ENCODE data around the gene PLEKHJ1. TPM values are rescaled to one million over a fixed set of nuclear protein-coding genes. Genes with fewer than 3 reads are reported as not detected.

The PLEKHJ1 gene
- total RNA-seq, 4 donors from 2014 or later, result 41.9 to 69.8 (median 55.3) TPM

- H3K36me3 ChIP-seq, result peaks cover 65 to 100% (median 98%) of the 10 kb centered on the region in 4 donors
- no peaks in the 10 kb centered on the region for H3K4me1 ChIP-seq
- WGBS, result 62% methylated on average over 19 of the region's 31 CpGs
- no peak overlapping the region for H3K27ac ChIP-seq (replicated peaks in 1 of 4)
- intact Hi-C loops (cut with DNase I), result no loop called here
- no peak overlapping the region for H3K4me3 ChIP-seq
- no peaks in the 10 kb centered on the region for H3K9me3 ChIP-seq
- no peaks in the 10 kb centered on the region for H3K27me3 ChIP-seq
- no peak for DNase-seq (ENCODE audit: extremely low spot score)
- TF ChIP-seq EP300 (IDR thresholded peaks at IDR 0.05), result no peak
- no peak for TF ChIP-seq POLR2AphosphoS5 (IDR thresholded peaks at IDR 0.05)
- TF ChIP-seq, protein P1, sequence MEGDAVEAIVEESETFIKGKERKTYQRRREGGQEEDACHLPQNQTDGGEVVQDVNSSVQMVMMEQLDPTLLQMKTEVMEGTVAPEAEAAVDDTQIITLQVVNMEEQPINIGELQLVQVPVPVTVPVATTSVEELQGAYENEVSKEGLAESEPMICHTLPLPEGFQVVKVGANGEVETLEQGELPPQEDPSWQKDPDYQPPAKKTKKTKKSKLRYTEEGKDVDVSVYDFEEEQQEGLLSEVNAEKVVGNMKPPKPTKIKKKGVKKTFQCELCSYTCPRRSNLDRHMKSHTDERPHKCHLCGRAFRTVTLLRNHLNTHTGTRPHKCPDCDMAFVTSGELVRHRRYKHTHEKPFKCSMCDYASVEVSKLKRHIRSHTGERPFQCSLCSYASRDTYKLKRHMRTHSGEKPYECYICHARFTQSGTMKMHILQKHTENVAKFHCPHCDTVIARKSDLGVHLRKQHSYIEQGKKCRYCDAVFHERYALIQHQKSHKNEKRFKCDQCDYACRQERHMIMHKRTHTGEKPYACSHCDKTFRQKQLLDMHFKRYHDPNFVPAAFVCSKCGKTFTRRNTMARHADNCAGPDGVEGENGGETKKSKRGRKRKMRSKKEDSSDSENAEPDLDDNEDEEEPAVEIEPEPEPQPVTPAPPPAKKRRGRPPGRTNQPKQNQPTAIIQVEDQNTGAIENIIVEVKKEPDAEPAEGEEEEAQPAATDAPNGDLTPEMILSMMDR (IDR thresholded peaks at IDR 0.05), result no peak
- no peak for TF ChIP-seq POLR2A (IDR thresholded peaks at IDR 0.05; ENCODE audit: low read depth)
Measured at GRCh38 chr19:2215281-2215751, 20.8 kb downstream of the PLEKHJ1 start.

- intact Hi-C loops (cut with DNase I), result no loop called here
- TF ChIP-seq POLR2AphosphoS5 (IDR thresholded peaks at IDR 0.05), result no peak
- TF ChIP-seq, protein P1 (IDR thresholded peaks at IDR 0.05), result no peak
- TF ChIP-seq POLR2A (IDR thresholded peaks at IDR 0.05; ENCODE audit: low read depth), result no peak
- no peak for TF ChIP-seq EP300 (IDR thresholded peaks at IDR 0.05)
- Histone ChIP-seq H3K4me3 (no peak overlapping the region), H3K9me3 (no peaks in the 10 kb centered on the region), H3K36me3 (peaks cover 60 to 100% (median 100%) of the 10 kb centered on the region in 4 donors), H3K4me1 (peaks cover 0 to 1% (median 0%) of the 10 kb centered on the region in 4 donors), H3K27me3 (no peaks in the 10 kb centered on the region), H3K27ac (replicated peaks in 1 of 4) (no peak overlapping the region)
- no CpG with 5 or more reads among the region's 17 CpGs for WGBS
- DNase-seq (ENCODE audit: extremely low spot score), result no peak
Measured at GRCh38 chr19:2214251-2214650, 21.9 kb downstream of the PLEKHJ1 start.

- no peaks in the 10 kb centered on the region for H3K27me3 ChIP-seq
- intact Hi-C loops (cut with DNase I), result no loop called here
- TF ChIP-seq, protein P1 (IDR thresholded peaks at IDR 0.05), result no peak
- TF ChIP-seq POLR2A (IDR thresholded peaks at IDR 0.05; ENCODE audit: low read depth), result no peak
- no peak for TF ChIP-seq POLR2AphosphoS5 (IDR thresholded peaks at IDR 0.05)
- TF ChIP-seq EP300 (IDR thresholded peaks at IDR 0.05), result no peak
- H3K4me3 ChIP-seq, result no peak overlapping the region
- peaks cover 60 to 100% (median 100%) of the 10 kb centered on the region in 4 donors for H3K36me3 ChIP-seq
- H3K4me1 ChIP-seq, result peaks cover 0 to 6% (median 3%) of the 10 kb centered on the region in 4 donors
- WGBS, result 90% methylated on average over 2 of the region's 26 CpGs
- DNase-seq (ENCODE audit: extremely low spot score), result no peak
- no peak overlapping the region for H3K27ac ChIP-seq (replicated peaks in 1 of 4)
- no peaks in the 10 kb centered on the region for H3K9me3 ChIP-seq
Measured at GRCh38 chr19:2213799-2214198, 22.3 kb downstream of the PLEKHJ1 start.

GRCh38 chr19:2212861-2213711 lies 23.0 kb downstream of the PLEKHJ1 start:
- Histone ChIP-seq H3K9me3 (no peaks in the 10 kb centered on the region), H3K27ac (replicated peaks in 1 of 4) (no peak overlapping the region), H3K36me3 (peaks cover 60 to 98% (median 94%) of the 10 kb centered on the region in 4 donors), H3K4me1 (peaks cover 6 to 13% (median 10%) of the 10 kb centered on the region in 4 donors), H3K4me3 (no peak overlapping the region), H3K27me3 (no peaks in the 10 kb centered on the region)
- WGBS, result 97% methylated on average over 19 of the region's 21 CpGs
- DNase-seq (ENCODE audit: extremely low spot score), result no peak
- TF ChIP-seq POLR2AphosphoS5 (IDR thresholded peaks at IDR 0.05), result no peak
- no peak for TF ChIP-seq EP300 (IDR thresholded peaks at IDR 0.05)
- TF ChIP-seq, protein P1 (IDR thresholded peaks at IDR 0.05), result no peak
- no peak for TF ChIP-seq POLR2A (IDR thresholded peaks at IDR 0.05; ENCODE audit: low read depth)
- intact Hi-C loops (cut with DNase I), result no loop called here
